Lung (tissue), 12 donors: Measurements from ENCODE around the gene GREB1. TPM values are rescaled to one million over a fixed set of nuclear protein-coding genes. Genes with fewer than 3 reads are reported as not detected.

Experiments
- ATAC-seq: fragments of 200-7000 bp; cut with Tn5 transposase; one replicate; pipeline ENCODE4 v1.9.1; 2020; ENCODE audit warnings: moderate number of reproducible peaks; ENCODE audit not compliant: insufficient read depth, low FRiP score
- DNase-seq, 3 donors: peaks; one replicate each; pipeline ENCODE4 v3.0.0-alpha.2; 2013 to 2017
- H3K27ac ChIP-seq, 2 donors: one replicate each; pipeline ENCODE4 v1.5.1; 2013; ENCODE audit warnings: mild to moderate bottlenecking in 2 of 2, moderate library complexity in 2 of 2, control low read depth in 1 of 2, inconsistent platforms in 1 of 2, low read depth in 1 of 2, low read length in 1 of 2
- H3K27me3 ChIP-seq, 3 donors: one replicate each; pipeline ENCODE4 v1.5.1; 2013; ENCODE audit warnings: low read length in 2 of 3; ENCODE audit not compliant: control insufficient read depth in 3 of 3, insufficient read depth in 3 of 3
- H3K36me3 ChIP-seq, 4 donors: one replicate each; pipeline ENCODE4 v1.5.1; 2013; ENCODE audit warnings: low read length in 4 of 4, mild to moderate bottlenecking in 1 of 4, moderate library complexity in 1 of 4; ENCODE audit not compliant: control insufficient read depth in 4 of 4, insufficient read depth in 4 of 4
- H3K4me1 ChIP-seq, 5 donors: one replicate each; pipeline ENCODE4 v1.5.1; 2013; ENCODE audit warnings: low read length in 5 of 5, mild to moderate bottlenecking in 2 of 5, moderate library complexity in 1 of 5; ENCODE audit not compliant: control insufficient read depth in 5 of 5, insufficient read depth in 5 of 5
- H3K4me3 ChIP-seq: one replicate; pipeline ENCODE4 v1.5.1; 2013; ENCODE audit warnings: mild to moderate bottlenecking, control low read depth, moderate library complexity
- H3K9ac ChIP-seq, 2 donors: one replicate each; pipeline ENCODE4 v1.5.1; 2013; ENCODE audit warnings: low read length in 2 of 2, control low read depth in 1 of 2; ENCODE audit not compliant: insufficient read depth in 1 of 2
- H3K9me3 ChIP-seq, 4 donors: one replicate each; pipeline ENCODE4 v1.5.1; 2013; ENCODE audit warnings: low read length in 3 of 4, mild to moderate bottlenecking in 1 of 4, moderate library complexity in 1 of 4; ENCODE audit not compliant: control insufficient read depth in 4 of 4, insufficient read depth in 3 of 4
- CTCF ChIP-seq: IDR thresholded peaks from 2 replicates; pipeline ENCODE4 v1.5.1; 2012; ENCODE audit warnings: mild to moderate bottlenecking; ENCODE audit errors: control extremely low read depth, extremely low read depth
- WGBS, 2 donors: extraction: QIAGEN DNeasy Blood & Tissue Kit; methylation state at CpG; one replicate each; pipeline ENCODE4 v1.1.7; 2013; 5-methylcytosine and 5-hydroxymethylcytosine counted together
- polyA plus RNA-seq, 2 donors: library from polyadenylated mRNA; stranded (reverse); fragments of 200-250 nt; gene quantifications; one replicate each; pipeline ENCODE4 v1.2.1, GENCODE V29; 2013
- total RNA-seq, 2 donors: library from RNA; depleted of rRNA in 1 of 2; stranded (reverse); fragments of >200 nt in 1 of 2; gene quantifications; one replicate each; pipeline ENCODE4 v1.2.1, GENCODE V29; 2014 to 2021
- donor health status: control.
- donor health status: control.
- donor health status: Bipolar disorder and iron deficiency.
- donor health status: healthy.
- donor health status: DM: yes; HTN: yes; CAD: no.

The GREB1 gene
- total and polyA plus RNA-seq, 4 donors: 0.23 to 3.3 (median 1.8) TPM

GRCh38 chr2:11551569-11552259 is 17.9 kb downstream of the GREB1 start:
- no peak for DNase-seq
- Histone ChIP-seq H3K9me3 (peaks cover 0 to 2% (median 0%) of the 10 kb centered on the region in 4 donors), H3K36me3 (no peaks in the 10 kb centered on the region), H3K9ac (no peak overlapping the region), H3K4me1 (peaks cover 0 to 4% (median 0%) of the 10 kb centered on the region in 5 donors), H3K27me3 (no peaks in the 10 kb centered on the region), H3K27ac (no peak overlapping the region), H3K4me3 (no peak overlapping the region)
- no peak for TF ChIP-seq CTCF
- no peak for ATAC-seq
- 90 to 95% methylated on average over 16 of the region's 16 CpGs for whole genome bisulfite sequencing, 2 donors

GRCh38 chr2:11552260-11552638 is 18.4 kb downstream of the GREB1 start:
- no peak for TF ChIP-seq CTCF
- 85 to 90% methylated on average over 9 of the region's 9 CpGs for WGBS, 2 donors
- Histone ChIP-seq H3K9ac (no peak overlapping the region), H3K4me1 (peaks cover 0 to 4% (median 0%) of the 10 kb centered on the region in 5 donors), H3K27me3 (no peaks in the 10 kb centered on the region), H3K9me3 (peaks cover 0 to 2% (median 0%) of the 10 kb centered on the region in 4 donors), H3K27ac (no peak overlapping the region), H3K36me3 (no peaks in the 10 kb centered on the region), H3K4me3 (no peak overlapping the region)
- ATAC-seq (no peak), DNase-seq (no peak)

GRCh38 chr2:11553661-11554398 is 20.0 kb downstream of the GREB1 start:
- WGBS, 2 donors: 50 to 61% methylated on average over 10 of the region's 10 CpGs
- TF ChIP-seq CTCF: no peak

More at GRCh38 chr2:11553661-11554398, 20.0 kb downstream of the GREB1 start:
- Histone ChIP-seq H3K36me3 (no peaks in the 10 kb centered on the region), H3K4me1 (peaks cover 0 to 4% (median 0%) of the 10 kb centered on the region in 5 donors), H3K9me3 (peaks cover 0 to 2% (median 0%) of the 10 kb centered on the region in 4 donors), H3K4me3 (no peak overlapping the region), H3K27ac (no peak overlapping the region), H3K9ac (no peak overlapping the region), H3K27me3 (no peaks in the 10 kb centered on the region)
- no peak for ATAC-seq
- DNase-seq: no peak
